HG02571 (cell line): Measurements from ENCODE around the gene IFNL4.
"Not testable (repeated sequence)": the region's sequence is repeated elsewhere in the genome, so short reads cannot be mapped to it uniquely, and the experiment has no call there.

ENCODE experiments used
- ATAC-seq: cut with Tn5 transposase; IDR thresholded peaks from one replicate; pipeline ENCODE4 v1.9.1; 2021; ENCODE audit warnings: mild to moderate bottlenecking, moderate library complexity; ENCODE audit not compliant: unreplicated experiment

Gene IFNL4

GRCh38 chr19:39261704-39262103 lies 13.0 kb upstream of the IFNL4 start:
- ATAC-seq, result no peak

GRCh38 chr19:39257227-39257626 lies 8.6 kb upstream of the IFNL4 start:
- no peak for ATAC-seq

GRCh38 chr19:39254531-39255345 lies 6.1 kb upstream of the IFNL4 start:
- ATAC-seq, result no peak

DNA sequence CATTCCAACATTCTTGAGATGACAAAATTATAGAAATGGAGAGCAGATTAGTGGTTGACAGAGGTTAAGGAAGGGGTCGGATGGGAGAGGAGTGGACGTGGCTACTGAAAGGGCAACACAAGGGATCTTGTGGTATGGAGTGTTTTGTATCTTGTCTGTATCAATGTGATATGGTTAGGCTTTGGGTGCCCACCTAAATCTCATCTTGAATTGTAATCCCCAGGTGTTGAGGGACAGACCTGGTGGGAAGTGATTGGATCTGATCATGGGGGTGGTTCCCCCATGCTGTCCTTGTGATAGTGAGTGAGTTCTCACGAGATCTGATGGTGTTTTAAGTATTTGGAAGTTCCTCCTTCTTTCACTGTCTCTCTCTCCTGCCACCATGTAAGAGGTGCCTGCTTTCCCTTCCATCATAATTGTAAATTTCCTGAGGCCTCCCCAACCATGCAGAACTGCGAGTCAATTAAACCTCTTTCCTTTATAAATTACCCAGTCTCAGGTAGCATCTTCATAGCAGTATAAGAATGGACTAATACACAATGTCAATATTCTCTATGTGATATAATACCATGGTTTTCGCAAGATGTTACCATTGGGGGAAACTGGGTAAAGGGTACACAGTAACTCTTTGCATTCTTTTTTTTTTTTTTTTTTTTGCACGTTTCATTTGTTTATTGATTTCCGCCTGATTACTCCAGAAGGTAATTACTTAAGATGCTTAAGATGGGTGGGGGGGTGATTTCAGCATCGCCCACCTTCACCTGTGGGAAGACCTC lies 4.9 kb upstream of the IFNL4 start:
- ATAC-seq, result no peak

DNA sequence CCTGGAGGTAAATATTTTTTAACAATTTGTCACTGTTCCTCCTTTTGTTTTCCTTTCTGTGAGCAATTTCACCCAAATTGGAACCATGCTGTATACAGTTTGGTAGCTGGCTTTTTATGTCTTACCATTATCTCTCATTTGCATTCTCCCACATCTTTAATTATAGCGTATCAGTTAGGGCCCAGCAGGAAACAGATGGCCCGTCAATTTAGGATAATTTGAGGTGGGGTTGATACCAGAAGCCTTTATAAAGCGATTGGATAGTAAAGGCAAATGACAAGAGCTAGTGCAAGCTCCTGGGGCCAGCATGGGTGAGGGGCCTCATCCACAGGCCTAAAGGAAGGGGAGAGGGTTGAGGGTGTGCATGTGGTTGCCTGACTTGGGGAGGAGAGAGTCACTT lies 3.8 kb upstream of the IFNL4 start:
- no peak for ATAC-seq

- no peak for ATAC-seq
Measured at GRCh38 chr19:39251846-39252245, 3.2 kb upstream of the IFNL4 start.

GRCh38 chr19:39251081-39251480 lies 2.4 kb upstream of the IFNL4 start:
- ATAC-seq, result no peak

DNA sequence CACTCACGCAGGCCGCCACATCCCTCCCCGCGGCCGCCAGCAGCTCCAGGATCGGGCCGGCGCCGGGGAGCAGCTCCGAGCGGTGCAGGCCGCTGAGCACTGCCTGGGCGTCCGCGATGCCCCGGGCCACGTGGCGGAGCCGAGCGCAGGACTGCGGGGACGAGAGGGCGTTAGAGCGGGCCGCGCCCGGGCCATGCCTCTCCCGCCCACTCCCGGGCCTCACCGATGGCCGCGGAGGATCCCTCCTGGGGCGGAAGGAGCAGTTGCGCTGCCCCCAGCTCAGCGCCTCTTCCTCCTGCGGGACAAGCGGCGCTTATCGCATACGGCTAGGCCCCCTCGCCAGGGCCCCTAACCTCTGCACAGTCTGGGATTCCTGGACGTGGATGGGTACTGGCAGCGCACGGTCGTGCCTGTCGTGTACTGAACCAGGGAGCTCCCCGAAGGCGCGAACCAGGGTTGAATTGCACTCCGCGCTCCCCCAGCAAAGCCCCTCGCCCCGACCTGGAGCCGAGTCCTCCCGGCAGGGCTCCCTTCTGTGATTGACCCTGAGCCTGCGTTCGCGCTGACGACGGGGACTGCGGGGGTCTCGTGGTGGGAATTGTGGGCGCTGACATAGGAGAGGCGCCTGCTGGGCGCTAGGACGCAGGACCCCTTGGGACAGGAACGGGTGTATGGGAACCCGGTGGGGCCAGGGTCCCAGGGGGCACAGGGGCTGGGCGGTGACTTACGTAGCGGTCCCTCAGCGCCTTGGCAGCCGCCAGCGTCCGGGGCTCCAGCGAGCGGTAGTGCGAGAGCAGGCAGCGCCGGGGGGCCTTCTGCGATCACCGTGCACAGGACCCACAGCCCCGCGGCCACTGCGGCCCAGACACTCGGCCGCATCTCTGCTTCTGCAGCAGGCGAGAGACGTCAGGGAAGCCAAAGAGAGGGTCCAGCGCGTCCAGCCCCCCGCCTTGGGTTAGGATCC lies 673 bp downstream of the IFNL4 start:
- ATAC-seq, result no peak

GRCh38 chr19:39246951-39247669 lies 1.5 kb downstream of the IFNL4 start:
- ATAC-seq, result no peak

- ATAC-seq, result not testable (repeated sequence)
Measured at GRCh38 chr19:39245166-39245565, 3.5 kb downstream of the IFNL4 start.

GRCh38 chr19:39244410-39245100 lies 4.1 kb downstream of the IFNL4 start, which contains the start of gene IFNL3:
IFNL3 (minus strand) TSS chr19:39245006; CDS start chr19:39244967, 39 bp downstream.
- not testable (repeated sequence) for ATAC-seq

GRCh38 chr19:39243741-39244140 lies 4.9 kb downstream of the IFNL4 start:
- not testable (repeated sequence) for ATAC-seq

DNA sequence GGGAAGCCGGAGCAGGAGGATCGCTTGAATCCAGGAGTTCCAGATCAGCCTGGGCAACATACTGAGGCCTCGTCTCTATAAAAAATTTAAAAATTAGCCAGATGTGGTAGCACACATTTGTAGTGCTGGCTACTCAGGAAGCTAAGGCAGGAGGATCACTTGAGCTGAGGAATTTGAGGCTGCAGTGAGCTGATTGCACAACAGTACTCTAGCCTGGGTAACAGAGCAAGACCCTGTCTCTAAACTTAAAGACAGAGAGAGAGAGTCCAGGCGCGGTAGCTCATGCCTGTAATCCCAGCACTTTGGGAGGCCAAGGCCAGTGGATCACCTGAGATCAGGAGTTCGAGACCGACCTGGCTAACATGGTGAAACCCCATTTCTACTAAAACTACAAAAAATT lies 8.2 kb downstream of the IFNL4 start:
- no peak for ATAC-seq

DNA sequence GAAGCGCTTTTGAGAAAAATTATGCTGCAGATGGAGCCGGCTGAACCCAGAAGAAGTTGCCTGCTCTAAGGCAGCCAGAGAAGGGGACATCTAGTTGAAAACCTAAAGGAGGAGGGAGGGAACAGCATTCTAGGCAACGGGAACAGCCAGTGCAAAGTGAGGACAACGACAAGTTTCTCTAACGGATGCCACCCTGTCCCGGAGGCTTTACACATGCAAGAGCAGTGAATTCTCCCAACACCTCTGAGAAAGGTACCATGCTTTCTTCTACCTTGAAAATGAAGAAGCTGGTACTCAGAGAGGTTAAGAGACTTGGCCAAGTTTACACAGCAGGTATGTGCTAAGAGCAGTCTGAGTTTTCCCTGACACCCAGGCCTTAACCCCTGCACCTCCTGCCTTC lies 9.7 kb downstream of the IFNL4 start:
- no peak for ATAC-seq

DNA sequence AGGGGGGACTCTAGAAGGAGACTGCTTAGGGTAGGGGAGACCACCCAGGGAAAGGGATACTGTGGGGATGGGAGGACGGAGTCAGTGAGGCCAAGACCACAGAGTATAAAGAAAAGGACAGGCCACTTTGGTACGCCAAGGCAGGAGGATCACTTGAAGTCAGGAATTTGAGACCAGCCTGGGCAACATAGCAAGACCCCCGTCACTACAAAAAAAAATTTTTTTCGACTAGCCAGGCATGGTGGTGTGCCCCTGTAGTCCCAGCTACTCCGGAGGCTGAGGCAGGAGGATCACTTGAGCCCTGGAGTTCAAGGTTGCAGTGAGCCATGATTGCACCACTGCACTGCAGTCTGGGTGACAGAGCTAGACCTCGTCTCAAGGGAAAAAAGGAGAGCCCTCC lies 10.4 kb downstream of the IFNL4 start:
- no peak for ATAC-seq

DNA sequence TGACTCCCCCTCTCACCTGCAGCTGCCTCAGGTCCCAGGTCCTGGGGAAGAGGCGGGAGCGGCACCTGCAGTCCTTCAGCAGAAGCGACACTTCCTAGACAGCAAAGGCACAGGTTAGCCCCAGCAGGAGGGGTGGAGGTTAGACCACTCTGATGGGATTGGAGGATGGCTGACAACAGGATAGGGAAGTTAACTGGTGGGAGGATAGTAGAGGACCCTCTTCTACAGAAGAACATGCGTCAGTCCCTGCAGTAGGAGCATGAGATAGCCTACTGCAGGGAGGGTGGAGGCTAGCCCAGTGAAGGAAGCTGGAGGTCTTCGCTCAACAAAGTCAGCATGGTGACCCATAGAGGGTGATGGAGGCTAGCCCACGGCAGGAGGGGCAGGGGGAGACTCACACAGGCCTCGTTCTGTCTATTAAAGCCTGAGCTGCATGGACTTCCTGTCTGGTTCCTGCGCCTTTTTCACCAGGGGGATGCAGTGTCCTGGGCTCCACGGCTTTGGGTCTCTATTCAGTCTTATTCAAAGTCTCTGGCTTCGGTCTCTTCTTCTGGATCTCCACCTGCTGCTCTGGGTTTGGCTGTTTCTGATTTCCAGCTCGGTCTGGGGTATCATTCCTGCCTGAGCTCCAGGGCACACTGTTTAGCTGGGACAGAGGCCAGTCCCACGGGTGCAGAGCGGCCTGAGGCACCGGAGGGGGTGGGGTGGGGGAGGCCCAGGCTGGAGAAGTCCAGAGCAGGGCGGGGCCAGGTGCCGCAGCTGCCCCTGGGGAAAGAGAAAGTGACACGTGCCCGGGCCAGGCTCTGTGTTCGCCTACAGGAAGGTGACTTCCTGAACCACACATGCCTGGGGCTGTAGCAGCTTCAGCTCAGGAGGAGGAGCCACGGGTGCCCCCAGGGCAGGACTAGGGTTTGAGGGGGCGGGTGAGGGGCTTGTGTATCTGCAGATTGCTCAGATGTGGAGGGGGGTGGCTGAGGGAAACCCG lies 11.2 kb downstream of the IFNL4 start:
- ATAC-seq, result no peak

GRCh38 chr19:39236527-39236926 lies 12.1 kb downstream of the IFNL4 start:
- no peak for ATAC-seq

DNA sequence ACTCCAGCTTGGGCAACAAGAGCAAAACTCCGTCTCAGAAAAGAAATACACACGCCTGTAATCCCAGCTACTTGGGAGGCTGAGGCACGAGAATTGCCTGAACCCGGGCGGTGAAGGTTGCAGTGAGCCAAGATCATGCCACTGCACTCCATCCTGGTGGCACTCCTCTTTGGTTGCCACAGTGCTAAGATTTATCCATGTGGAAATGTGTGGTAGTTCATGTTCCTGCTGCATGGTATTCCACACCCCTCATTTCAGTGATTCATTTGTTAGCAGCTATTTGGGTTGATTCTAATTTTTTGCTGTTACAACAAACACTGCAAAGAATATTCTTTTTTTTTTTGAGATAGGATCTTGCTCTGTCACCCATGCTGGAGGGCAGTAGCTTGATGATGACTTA lies 15.9 kb downstream of the IFNL4 start:
- ATAC-seq, result no peak
